Keratinocyte (primary cell): ENCODE measurements around the gene CCN5. TPM values are rescaled to one million over a fixed set of nuclear protein-coding genes. Genes with fewer than 3 reads are reported as not detected.

ENCODE experiments used
- DNase-seq: peaks from one replicate; pipeline ENCODE4 v3.0.0-alpha.2; 2011; ENCODE audit warnings: low read depth, missing footprints, low spot score
- FAIRE-seq: peaks from 2 replicates; lab custom pipeline; 2011; peaks lifted over from hg19 to GRCh38; lab: Jason Lieb, UNC
- H2AFZ ChIP-seq: 2 replicates; pipeline ENCODE4 v1.6.0; 2012; ENCODE audit warnings: low read length, control low read depth, inconsistent platforms; ENCODE audit not compliant: control insufficient read depth
- H3K27ac ChIP-seq: 2 replicates; pipeline ENCODE4 v1.5.1; 2011; ENCODE audit warnings: low read length; ENCODE audit not compliant: control insufficient read depth, insufficient read depth
- H3K27me3 ChIP-seq: 3 replicates; pipeline ENCODE4 v1.6.0; 2011; ENCODE audit warnings: low read length; ENCODE audit not compliant: control insufficient read depth, insufficient read depth; ENCODE audit errors: extremely low read depth
- H3K36me3 ChIP-seq, 2 experiments: 2 replicates in 1 of 2; 3 replicates in 1 of 2; pipeline ENCODE4 v1.5.1; 2011; ENCODE audit warnings: low read length in 2 of 2, mild to moderate bottlenecking in 1 of 2; ENCODE audit not compliant: control insufficient read depth in 2 of 2, insufficient read depth in 2 of 2; ENCODE audit errors: extremely low read depth in 1 of 2
- H3K4me1 ChIP-seq: 3 replicates; pipeline ENCODE4 v1.5.1; 2011; ENCODE audit warnings: low read length; ENCODE audit not compliant: control insufficient read depth, insufficient read depth; ENCODE audit errors: extremely low read depth
- H3K4me2 ChIP-seq: 3 replicates; pipeline ENCODE4 v1.6.0; 2011; ENCODE audit warnings: low read depth, low read length; ENCODE audit not compliant: control insufficient read depth, insufficient read depth; ENCODE audit errors: extremely low read depth
- H3K4me3 ChIP-seq, 3 experiments: fragments of 200-600 bp in 1 of 3; sonication (generic) in 1 of 3; 2 replicates in 2 of 3; 3 replicates in 1 of 3; pipeline ENCODE4 v1.5.1; 2011 to 2016; ENCODE audit warnings: low read length in 3 of 3, mild to moderate bottlenecking in 3 of 3, control low read depth in 2 of 3, inconsistent platforms in 1 of 3, low read depth in 1 of 3, mixed read lengths in 1 of 3, mixed run types in 1 of 3, moderate library complexity in 1 of 3; ENCODE audit not compliant: control insufficient read depth in 2 of 3, insufficient read depth in 2 of 3; ENCODE audit errors: extremely low read depth in 1 of 3
- H3K79me2 ChIP-seq: 2 replicates; pipeline ENCODE4 v1.6.0; 2012; ENCODE audit warnings: low read length; ENCODE audit not compliant: control insufficient read depth, insufficient read depth
- H3K9ac ChIP-seq: 3 replicates; pipeline ENCODE4 v1.6.0; 2011; ENCODE audit warnings: low read length; ENCODE audit not compliant: control insufficient read depth, insufficient read depth; ENCODE audit errors: extremely low read depth
- H3K9me1 ChIP-seq: 3 replicates; pipeline ENCODE4 v1.6.0; 2011; ENCODE audit warnings: low read length; ENCODE audit not compliant: control insufficient read depth, insufficient read depth; ENCODE audit errors: extremely low read depth
- H3K9me3 ChIP-seq: 2 replicates; pipeline ENCODE4 v1.5.1; 2012; ENCODE audit warnings: low read depth, low read length; ENCODE audit not compliant: control insufficient read depth
- H4K20me1 ChIP-seq: 3 replicates; pipeline ENCODE4 v1.6.0; 2011; ENCODE audit warnings: low read length; ENCODE audit not compliant: control insufficient read depth, insufficient read depth; ENCODE audit errors: extremely low read depth
- EZH2 ChIP-seq: IDR thresholded peaks from one replicate; pipeline ENCODE4 v1.6.1; 2012; ENCODE audit warnings: inconsistent platforms, mild to moderate bottlenecking, low read length, moderate library complexity
- dilution Hi-C: fragments of 300-500 bp; cut with MboI; formaldehyde crosslinking; loops from one replicate; pipeline ENCODE4 v1.7.0; 2020; ENCODE audit warnings: low sequenced_read_pairs; ENCODE audit not compliant: extremely low pct_ligation_motif_present
- polyA plus RNA-seq, 5 experiments: library from polyadenylated mRNA; depleted of rRNA in 3 of 5; stranded (reverse) in 3 of 5; stranded (forward) in 1 of 5; unstranded in 1 of 5; fragments of >200 nt; gene quantifications; 1 replicate in 1 of 5; 2 replicates in 3 of 5; 3 replicates in 1 of 5; pipeline versions ENCODE4 v1.2.1 to v1.2.3, GENCODE V29; 2011 to 2012; ENCODE audit warnings: missing spikeins in 2 of 5, low read depth in 1 of 5, low replicate concordance in 1 of 5
- TF ChIP-seq, protein P1 (sequence below), 3 experiments: IDR thresholded peaks in 1 of 3; conservative IDR thresholded peaks in 1 of 3; optimal IDR thresholded peaks in 1 of 3; 2 replicates in 2 of 3; 3 replicates in 1 of 3; pipeline versions ENCODE3 to v1.5.1; 2011; ENCODE audit warnings: low read length in 3 of 3, mild to moderate bottlenecking in 3 of 3, moderate library complexity in 2 of 3, control low read depth in 1 of 3, inconsistent platforms in 1 of 3; ENCODE audit not compliant: insufficient read depth in 2 of 3; ENCODE audit errors: extremely low read depth in 1 of 3

Gene CCN5
- polyA plus RNA-seq, 1 donor (not counting 4 experiments of a cell fraction or from before 2014, with no cell fraction given), result not detected

GRCh38 chr20:44752099-44752931, 37.1 kb downstream of the CCN5 start:
- no peak for DNase-seq
- Histone ChIP-seq H3K36me3 (no peaks in the 10 kb centered on the region), H3K4me2 (no peak overlapping the region), H3K9me3 (no peaks in the 10 kb centered on the region), H3K9me1 (no peaks in the 10 kb centered on the region), H3K4me1 (peaks cover 1% of the 10 kb centered on the region), H3K9ac (no peak overlapping the region), H3K27me3 (peaks cover 48% of the 10 kb centered on the region), H4K20me1 (no peaks in the 10 kb centered on the region), H2AFZ (no peak overlapping the region), H3K79me2 (no peaks in the 10 kb centered on the region), H3K4me3 (no peak overlapping the region), H3K27ac (no peak overlapping the region)
- no peak for FAIRE-seq
- TF ChIP-seq, protein P1, sequence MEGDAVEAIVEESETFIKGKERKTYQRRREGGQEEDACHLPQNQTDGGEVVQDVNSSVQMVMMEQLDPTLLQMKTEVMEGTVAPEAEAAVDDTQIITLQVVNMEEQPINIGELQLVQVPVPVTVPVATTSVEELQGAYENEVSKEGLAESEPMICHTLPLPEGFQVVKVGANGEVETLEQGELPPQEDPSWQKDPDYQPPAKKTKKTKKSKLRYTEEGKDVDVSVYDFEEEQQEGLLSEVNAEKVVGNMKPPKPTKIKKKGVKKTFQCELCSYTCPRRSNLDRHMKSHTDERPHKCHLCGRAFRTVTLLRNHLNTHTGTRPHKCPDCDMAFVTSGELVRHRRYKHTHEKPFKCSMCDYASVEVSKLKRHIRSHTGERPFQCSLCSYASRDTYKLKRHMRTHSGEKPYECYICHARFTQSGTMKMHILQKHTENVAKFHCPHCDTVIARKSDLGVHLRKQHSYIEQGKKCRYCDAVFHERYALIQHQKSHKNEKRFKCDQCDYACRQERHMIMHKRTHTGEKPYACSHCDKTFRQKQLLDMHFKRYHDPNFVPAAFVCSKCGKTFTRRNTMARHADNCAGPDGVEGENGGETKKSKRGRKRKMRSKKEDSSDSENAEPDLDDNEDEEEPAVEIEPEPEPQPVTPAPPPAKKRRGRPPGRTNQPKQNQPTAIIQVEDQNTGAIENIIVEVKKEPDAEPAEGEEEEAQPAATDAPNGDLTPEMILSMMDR (optimal IDR thresholded peaks at IDR 0.05 in 1 of 3, IDR thresholded peaks at IDR 0.05 in 1 of 3, conservative IDR thresholded peaks at IDR 0.05 in 1 of 3; ENCODE audit: extremely low read depth in 1 of 3, insufficient read depth in 2 of 3, low read length in 3 of 3), result no peak
- TF ChIP-seq EZH2, result no peak
- dilution Hi-C loops, result loop anchor here (25.0 kb wide), 1 partner anchor 110 kb away; no protein-coding TSS in a partner anchor

- Histone ChIP-seq H2AFZ (no peak overlapping the region), H3K9me3 (no peaks in the 10 kb centered on the region), H3K27ac (no peak overlapping the region), H3K27me3 (peaks cover 42% of the 10 kb centered on the region), H3K4me3 (no peak overlapping the region), H3K4me1 (no peaks in the 10 kb centered on the region), H3K9me1 (no peaks in the 10 kb centered on the region), H3K36me3 (no peaks in the 10 kb centered on the region), H3K9ac (no peak overlapping the region), H3K79me2 (no peaks in the 10 kb centered on the region), H4K20me1 (no peaks in the 10 kb centered on the region), H3K4me2 (no peak overlapping the region)
- dilution Hi-C loops, result loop anchor here (25.0 kb wide), 1 partner anchor 108 kb away; no protein-coding TSS in a partner anchor
- DNase-seq (no peak), FAIRE-seq (no peak)
- TF ChIP-seq, protein P1 (optimal IDR thresholded peaks at IDR 0.05 in 1 of 3, IDR thresholded peaks at IDR 0.05 in 1 of 3, conservative IDR thresholded peaks at IDR 0.05 in 1 of 3; ENCODE audit: extremely low read depth in 1 of 3, insufficient read depth in 2 of 3, low read length in 3 of 3), result no peak
- no peak for TF ChIP-seq EZH2
Measured at GRCh38 chr20:44754554-44754953, 39.4 kb downstream of the CCN5 start.
